Subcutaneous adipose tissue (tissue), 4 donors: ENCODE data around the gene MLYCD. TPM values are rescaled to one million over a fixed set of nuclear protein-coding genes. Genes with fewer than 3 reads are reported as not detected.

Experiments used
- CTCF ChIP-seq: fragments of 450-650 bp; IDR thresholded peaks from one replicate; pipeline ENCODE4 v1.5.1; 2016; ENCODE audit warnings: low read depth, mild to moderate bottlenecking, control low read depth, antibody characterized with exemption, moderate library complexity
- total RNA-seq, 4 donors: library from RNA; depleted of rRNA; stranded (reverse); fragments of >200 nt; gene quantifications; one replicate each; pipeline ENCODE4 v1.1.0, GENCODE V29; 2016

Gene MLYCD
- total RNA-seq, 4 donors from 2014 or later = 10.0 to 30.9 (median 11.5) TPM

DNA sequence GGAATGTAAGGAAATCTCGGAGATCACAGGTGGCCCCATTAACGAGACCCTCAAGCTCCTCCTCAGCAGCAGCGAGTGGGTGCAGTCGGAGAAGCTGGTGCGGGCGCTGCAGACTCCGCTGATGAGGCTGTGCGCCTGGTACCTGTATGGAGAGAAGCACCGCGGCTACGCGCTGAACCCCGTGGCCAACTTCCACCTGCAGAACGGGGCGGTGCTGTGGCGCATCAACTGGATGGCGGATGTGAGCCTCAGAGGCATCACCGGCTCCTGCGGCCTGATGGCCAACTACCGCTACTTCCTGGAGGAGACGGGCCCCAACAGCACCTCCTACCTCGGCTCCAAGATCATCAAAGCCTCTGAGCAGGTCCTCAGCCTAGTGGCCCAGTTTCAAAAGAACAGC, 16.2 kb downstream of the MLYCD start:
- TF ChIP-seq CTCF = no peak

GRCh38 chr16:83915491-83915890, 16.6 kb downstream of the MLYCD start:
- no peak for TF ChIP-seq CTCF

DNA sequence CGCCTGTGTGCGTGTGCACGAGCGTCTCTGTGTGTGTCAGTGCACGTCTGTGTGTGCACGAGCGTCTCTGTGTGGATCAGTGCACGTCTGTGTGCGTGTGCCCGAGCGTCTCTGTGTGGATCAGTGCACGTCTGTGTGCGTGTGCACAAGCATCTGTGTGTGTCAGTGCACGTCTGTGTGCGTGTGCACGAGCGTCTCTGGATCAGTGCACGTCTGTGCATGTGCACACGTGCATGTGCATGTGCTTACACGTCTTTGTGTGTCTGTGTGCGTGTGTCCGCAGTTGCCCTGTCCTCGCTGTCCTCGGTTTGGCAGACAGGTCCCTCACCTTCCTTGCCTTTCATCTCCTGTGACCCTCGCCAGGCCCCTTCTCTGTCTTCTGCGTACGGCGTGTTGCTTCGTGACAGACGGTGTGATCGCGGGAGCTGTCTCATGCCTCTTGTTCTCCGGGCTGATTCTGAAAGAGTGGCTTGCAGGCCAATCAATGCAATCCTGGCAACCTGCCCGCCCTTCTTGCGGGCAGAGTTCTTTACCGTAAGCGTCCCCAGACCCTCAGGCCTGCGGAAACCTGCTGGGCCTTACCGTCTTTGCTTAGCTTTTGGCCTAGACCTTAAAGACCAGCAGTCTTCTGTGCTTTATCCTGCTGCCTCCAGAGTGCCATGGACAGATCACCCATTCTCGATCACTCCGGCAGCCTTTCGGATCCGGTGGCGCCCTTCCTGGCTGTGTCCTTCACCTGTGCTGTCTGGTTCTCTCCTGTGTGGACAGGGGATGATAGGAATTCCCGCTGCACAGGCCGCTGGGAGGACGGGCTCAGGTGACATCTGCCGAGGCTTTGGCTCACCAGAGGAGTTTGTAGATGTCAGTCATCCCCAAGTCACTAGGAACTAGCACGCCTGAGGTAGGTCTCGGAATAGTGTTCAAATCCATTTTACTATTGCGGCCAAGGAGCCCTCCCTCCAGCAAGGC, 18.5 kb downstream of the MLYCD start:
- TF ChIP-seq CTCF = no peak

DNA sequence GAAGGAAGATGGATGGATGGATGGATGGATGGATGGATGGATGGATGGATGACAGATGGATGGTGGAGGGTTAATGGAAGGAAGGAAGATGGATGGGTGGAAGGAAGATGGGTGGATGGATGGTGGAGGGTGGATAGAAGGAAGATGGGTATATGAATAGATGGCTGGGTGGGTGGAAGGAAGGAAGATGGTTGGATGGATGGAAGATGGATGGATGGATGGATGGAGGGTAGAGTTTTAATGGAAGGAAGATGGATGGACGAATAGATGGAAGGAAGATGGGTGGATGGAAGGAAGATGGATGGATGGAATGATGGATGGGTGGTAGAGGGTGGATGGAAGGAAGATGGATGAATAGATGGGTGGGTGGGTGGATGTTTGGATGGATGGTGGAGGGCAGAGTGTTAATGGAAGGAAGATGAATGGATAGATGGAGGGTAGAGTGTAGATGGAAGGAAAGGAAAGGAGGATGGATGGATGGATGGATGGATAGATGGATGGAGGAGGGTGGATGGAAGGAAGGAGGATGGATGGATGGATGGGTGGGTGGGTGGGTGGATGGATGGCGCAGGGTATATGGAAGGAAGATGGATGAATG, 22.1 kb downstream of the MLYCD start:
- no peak for TF ChIP-seq CTCF

- TF ChIP-seq CTCF = no peak
Observed at GRCh38 chr16:83923581-83924365, 24.9 kb downstream of the MLYCD start.

- no peak for TF ChIP-seq CTCF
Observed at GRCh38 chr16:83924686-83925085, 25.8 kb downstream of the MLYCD start.
